Pancreas (tissue), 10 donors: ENCODE data around the gene PTPRF. TPM values are rescaled to one million over a fixed set of nuclear protein-coding genes. Genes with fewer than 3 reads are reported as not detected.

Experiments
- ATAC-seq, 4 donors: fragments of 200-7000 bp; cut with Tn5 transposase; one replicate each; pipeline versions ENCODE4 v1.8.0 to v1.9.1; 2020; ENCODE audit warnings: mild to moderate bottlenecking in 4 of 4, moderate library complexity in 4 of 4
- DNase-seq, 6 donors: peaks; one replicate each; pipeline ENCODE4 v3.0.0-alpha.2; 2020
- FAIRE-seq: peaks from 2 replicates; lab custom pipeline; 2012; peaks lifted over from hg19 to GRCh38; lab: Jason Lieb, UNC
- H3K27ac ChIP-seq, 4 donors: fragments of 200-600 bp; sonication (generic); 1 replicate in 3 of 4; 2 replicates in 1 of 4; pipeline versions ENCODE4 v1.5.0 to v1.8.0; 2020
- H3K27me3 ChIP-seq, 4 donors: fragments of 200-600 bp; one replicate each; pipeline ENCODE4 v1.8.0; 2021
- H3K36me3 ChIP-seq, 3 donors: fragments of 200-600 bp; sonication (generic) in 1 of 3; one replicate each; pipeline versions ENCODE4 v1.5.0 to v1.8.0; 2020 to 2021
- H3K4me1 ChIP-seq, 3 donors: fragments of 200-600 bp; one replicate each; pipeline ENCODE4 v1.8.0; 2021
- H3K4me3 ChIP-seq, 4 donors: fragments of 200-600 bp; sonication (generic) in 2 of 4; one replicate each; pipeline versions ENCODE4 v1.5.0 to v1.8.0; 2020 to 2021
- H3K9me3 ChIP-seq, 4 donors: fragments of 200-600 bp; one replicate each; pipeline ENCODE4 v1.8.0; 2021
- CTCF ChIP-seq, 4 donors: fragments of 200-600 bp; sonication (generic) in 3 of 4; IDR thresholded peaks; one replicate each; pipeline versions ENCODE4 v1.5.0 to v1.8.0; 2021; ENCODE audit warnings: antibody characterized with exemption in 4 of 4
- WGBS, 2 donors: extraction: QIAGEN DNeasy Blood & Tissue Kit; methylation state at CpG; one replicate each; pipeline ENCODE4 v1.1.7; 2013; 5-methylcytosine and 5-hydroxymethylcytosine counted together
- intact Hi-C, 3 donors: fragments of 100-400 bp; cut with DNase I; formaldehyde crosslinking; loops; one replicate each; pipeline versions ENCODE4 v1.11.1 to v1.14.2; 2022
- polyA plus RNA-seq, 2 donors: library from polyadenylated mRNA; stranded (reverse); fragments of 200-250 nt; gene quantifications; one replicate each; pipeline ENCODE4 v1.2.3, GENCODE V29; 2013
- total RNA-seq, 6 donors: library from RNA; stranded (reverse); fragmentation: NEBNext Ultra II Directional in 4 of 6; extraction: Animal tissue kit (Norgen Biotek cat#: 25700) in 4 of 6; gene quantifications; one replicate each; pipeline versions ENCODE4 v1.2.1 to v1.2.4, GENCODE V29; 2021 to 2023
- donor health status: healthy with polysubstance abuse.
- donor health status: DM: no; HTN: no; CAD: no; lungs with moderate emphysema.
- donor health status: DM: no; HTN: no; CAD: no.
- donor health status: control.
- donor health status: control.
- donor health status: Bipolar disorder and iron deficiency.
- donor health status: DM: yes; HTN: yes; CAD: no.
- donor health status: DM: no; HTN: no; CAD: no.
- donor health status: DM: no; HTN: no; CAD: no.
- donor health status: DM: yes; HTN: yes; CAD: no.

Gene PTPRF
- total and polyA plus RNA-seq, 8 donors, result 42.9 to 210 (median 129) TPM

GRCh38 chr1:43669878-43670277 is 139.2 kb downstream of the PTPRF start:
- intact Hi-C loops, result no loop called here
- H3K9me3 ChIP-seq, result no peaks in the 10 kb centered on the region
- ATAC-seq (no peak), FAIRE-seq (no peak), DNase-seq (no peak)
- H3K4me1 ChIP-seq, result no peaks in the 10 kb centered on the region
- no peak overlapping the region for H3K4me3 ChIP-seq
- WGBS, 2 donors, result 96 to 97% methylated on average over 5 of the region's 5 CpGs
- H3K36me3 ChIP-seq, result peaks cover 0 to 82% (median 53%) of the 10 kb centered on the region in 3 donors
- H3K27me3 ChIP-seq, result no peaks in the 10 kb centered on the region
- no peak for TF ChIP-seq CTCF (IDR thresholded peaks at IDR 0.05)
- H3K27ac ChIP-seq, result no peak overlapping the region

GRCh38 chr1:43671193-43671592 is 140.5 kb downstream of the PTPRF start:
- no peak for TF ChIP-seq CTCF (IDR thresholded peaks at IDR 0.05)
- H3K27ac ChIP-seq, result no peak overlapping the region
- no peak overlapping the region for H3K4me3 ChIP-seq
- H3K9me3 ChIP-seq, result no peaks in the 10 kb centered on the region
- ATAC-seq (no peak), FAIRE-seq (no peak), DNase-seq (no peak)
- WGBS, 2 donors, result 90 to 96% methylated on average over 2 of the region's 2 CpGs
- no peaks in the 10 kb centered on the region for H3K4me1 ChIP-seq
- no peaks in the 10 kb centered on the region for H3K27me3 ChIP-seq
- intact Hi-C loops, result no loop called here
- H3K36me3 ChIP-seq, result peaks cover 0 to 69% (median 48%) of the 10 kb centered on the region in 3 donors

GRCh38 chr1:43671626-43672330 is 141.1 kb downstream of the PTPRF start:
- peak in 3 of 4 donors; percentile 15 to 53 (median 30) for ATAC-seq

GRCh38 chr1:43673261-43673660 is 142.6 kb downstream of the PTPRF start:
- FAIRE-seq (no peak), ATAC-seq (no peak), DNase-seq (no peak)
- intact Hi-C loops, result no loop called here
- Histone ChIP-seq H3K27ac (no peak overlapping the region), H3K36me3 (peaks cover 0 to 48% (median 28%) of the 10 kb centered on the region in 3 donors), H3K4me1 (no peaks in the 10 kb centered on the region), H3K27me3 (no peaks in the 10 kb centered on the region), H3K9me3 (no peaks in the 10 kb centered on the region), H3K4me3 (no peak overlapping the region)
- no peak for TF ChIP-seq CTCF (IDR thresholded peaks at IDR 0.05)
- WGBS, 2 donors, result 90 to 98% methylated on average over 7 of the region's 7 CpGs

More at GRCh38 chr1:43671626-43672330, 141.1 kb downstream of the PTPRF start:
- Histone ChIP-seq H3K27me3 (no peaks in the 10 kb centered on the region), H3K36me3 (peaks cover 0 to 63% (median 42%) of the 10 kb centered on the region in 3 donors), H3K27ac (no peak overlapping the region), H3K4me1 (no peaks in the 10 kb centered on the region), H3K4me3 (no peak overlapping the region), H3K9me3 (no peaks in the 10 kb centered on the region)
- WGBS, 2 donors, result 90 to 91% methylated on average over 10 of the region's 10 CpGs
- FAIRE-seq (no peak), DNase-seq (no peak)
- TF ChIP-seq CTCF (IDR thresholded peaks at IDR 0.05), result no peak
- intact Hi-C loops, result no loop called here

Other genes with a start within 250 kb of the PTPRF start
- 10 to 100 TPM in 5 of 6 donors, 1 to 10 TPM in 1; 9.1 to 17.2 (median 12.4) TPM for gene C1orf210, start 245.3 kb upstream of the PTPRF start, total RNA-seq
- gene C1orf210, start 245.3 kb upstream of the PTPRF start, polyA plus RNA-seq, result 10 to 100 TPM in 1 of 2 donors, 1 to 10 TPM in 1; 5.7 to 13.7 TPM
- 1 to 10 TPM; 2.1 to 6.2 (median 3.7) TPM for gene TIE1, start 229.9 kb upstream of the PTPRF start, total RNA-seq
- gene TIE1, start 229.9 kb upstream of the PTPRF start, polyA plus RNA-seq, result 1 to 10 TPM; 6.9 to 8.3 TPM
- under 1 TPM in 4 of 6 donors, not detected in 2; 0.12 to 0.43 (median 0.19) TPM for gene MPL, start 193.1 kb upstream of the PTPRF start, total RNA-seq
- under 1 TPM; 0.08 to 0.09 TPM for gene MPL, start 193.1 kb upstream of the PTPRF start, polyA plus RNA-seq
- 1 to 10 TPM in 3 of 6 donors, under 1 TPM in 3; 0.12 to 1.8 (median 0.80) TPM for gene CDC20, start 171.9 kb upstream of the PTPRF start, total RNA-seq
- gene CDC20, start 171.9 kb upstream of the PTPRF start, polyA plus RNA-seq, result under 1 TPM; 0.23 to 0.61 TPM
- gene ELOVL1, start 162.9 kb upstream of the PTPRF start, total RNA-seq, result 10 to 100 TPM; 22.8 to 44.9 (median 29.5) TPM
- gene ELOVL1, start 162.9 kb upstream of the PTPRF start, polyA plus RNA-seq, result 10 to 100 TPM; 32.2 to 43.5 TPM
- gene MED8, start 141.1 kb upstream of the PTPRF start, total RNA-seq, result 10 to 100 TPM; 13.5 to 22.6 (median 16.6) TPM
- 10 to 100 TPM; 15.3 to 24.8 TPM for gene MED8, start 141.1 kb upstream of the PTPRF start, polyA plus RNA-seq
- 10 to 100 TPM; 18.5 to 30.8 (median 23.4) TPM for gene SZT2, start 141.0 kb upstream of the PTPRF start, total RNA-seq
- 10 to 100 TPM; 23.4 to 54.9 TPM for gene SZT2, start 141.0 kb upstream of the PTPRF start, polyA plus RNA-seq
- 10 to 100 TPM; 39.9 to 73.1 (median 55.0) TPM for gene HYI, start 77.0 kb upstream of the PTPRF start, total RNA-seq
- gene HYI, start 77.0 kb upstream of the PTPRF start, polyA plus RNA-seq, result 100 to 1,000 TPM; 229 to 235 TPM
- 10 to 100 TPM in 5 of 6 donors, 1 to 10 TPM in 1; 8.5 to 25.8 (median 14.1) TPM for gene KDM4A, start 119.3 kb downstream of the PTPRF start, total RNA-seq
- gene KDM4A, start 119.3 kb downstream of the PTPRF start, polyA plus RNA-seq, result 1 to 10 TPM; 9.0 to 9.9 TPM
- gene ST3GAL3, start 176.7 kb downstream of the PTPRF start, total RNA-seq, result 1 to 10 TPM; 5.6 to 9.5 (median 7.5) TPM
- 10 to 100 TPM; 10.2 to 11.4 TPM for gene ST3GAL3, start 176.7 kb downstream of the PTPRF start, polyA plus RNA-seq